NCI-H2227 (cell line): ENCODE measurements around the gene CACNA2D3.

Source experiments
- DNase-seq: peaks from one replicate; lab custom pipeline; 2025; ENCODE audit not compliant: unreplicated experiment; lab: John Stamatoyannopoulos, UW

Gene CACNA2D3

GRCh38 chr3:54518011-54518675, 395.8 kb downstream of the CACNA2D3 start:
- no peak for DNase-seq

GRCh38 chr3:54519493-54519892, 397.1 kb downstream of the CACNA2D3 start:
- DNase-seq, result no peak

DNA sequence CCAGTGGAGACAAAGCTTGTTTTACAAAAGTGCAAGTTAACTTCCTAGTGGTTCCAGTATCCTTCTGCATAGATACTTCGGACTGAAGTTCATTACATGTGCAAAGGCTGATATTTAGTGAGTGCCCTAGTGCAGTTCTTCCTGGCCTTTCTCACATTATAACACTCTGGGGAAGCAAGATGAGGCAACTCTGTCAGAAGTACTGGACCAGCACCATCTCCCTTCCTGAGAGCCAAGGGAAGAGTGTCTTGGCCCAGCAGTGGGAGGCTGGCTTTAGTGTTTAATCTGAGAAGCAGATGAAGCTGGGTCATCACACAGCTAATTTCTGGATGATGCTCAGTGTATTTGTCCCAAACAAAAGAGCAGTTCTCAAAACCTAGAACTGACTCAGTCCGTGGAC, 397.7 kb downstream of the CACNA2D3 start:
- no peak for DNase-seq

- DNase-seq, result no peak
Observed at GRCh38 chr3:54527521-54527920, 405.2 kb downstream of the CACNA2D3 start.

- DNase-seq, result no peak
Observed at GRCh38 chr3:54527953-54528352, 405.6 kb downstream of the CACNA2D3 start.

DNA sequence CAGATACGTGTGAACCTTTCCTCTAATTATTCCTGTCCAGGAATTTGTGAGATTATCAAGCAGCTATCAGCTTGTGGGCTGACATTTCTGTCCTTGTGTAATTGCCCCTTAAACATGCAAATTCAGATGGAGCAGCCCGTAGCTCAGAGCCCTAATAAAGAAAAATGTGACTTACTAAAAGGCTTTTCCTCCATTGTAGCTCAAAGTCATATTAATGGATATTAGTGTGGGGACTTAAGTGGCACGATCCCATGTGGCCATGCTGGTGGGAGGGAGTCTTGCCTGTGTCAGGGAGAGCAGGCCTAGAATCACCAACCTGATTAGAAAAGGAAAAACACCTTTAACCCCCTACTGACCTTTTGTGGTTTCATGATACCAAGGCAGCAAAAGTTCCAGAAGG, 406.3 kb downstream of the CACNA2D3 start:
- DNase-seq, result no peak

DNA sequence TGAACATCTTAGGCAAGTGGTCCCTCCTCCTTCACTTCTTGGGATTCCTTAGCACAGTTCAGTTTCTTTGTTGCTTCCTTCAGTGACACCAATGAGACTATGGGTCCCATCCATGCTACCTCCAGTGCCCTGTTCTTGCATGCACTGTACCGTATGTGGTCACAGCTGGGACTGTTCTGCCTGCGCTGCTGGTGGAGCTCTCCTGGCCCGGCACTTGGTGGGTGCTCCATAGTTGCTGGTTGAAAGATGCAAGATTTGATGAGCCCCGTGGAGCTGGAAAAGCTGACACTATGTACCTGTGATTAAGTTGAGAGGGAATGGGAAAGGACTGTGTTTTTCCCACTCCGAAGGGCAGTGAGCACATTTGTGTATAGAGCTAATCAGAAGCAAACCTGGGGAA, 407.7 kb downstream of the CACNA2D3 start:
- DNase-seq, result no peak

- DNase-seq, result no peak
Observed at GRCh38 chr3:54530944-54531343, 408.6 kb downstream of the CACNA2D3 start.

- no peak for DNase-seq
Observed at GRCh38 chr3:54531741-54532140, 409.4 kb downstream of the CACNA2D3 start.

DNA sequence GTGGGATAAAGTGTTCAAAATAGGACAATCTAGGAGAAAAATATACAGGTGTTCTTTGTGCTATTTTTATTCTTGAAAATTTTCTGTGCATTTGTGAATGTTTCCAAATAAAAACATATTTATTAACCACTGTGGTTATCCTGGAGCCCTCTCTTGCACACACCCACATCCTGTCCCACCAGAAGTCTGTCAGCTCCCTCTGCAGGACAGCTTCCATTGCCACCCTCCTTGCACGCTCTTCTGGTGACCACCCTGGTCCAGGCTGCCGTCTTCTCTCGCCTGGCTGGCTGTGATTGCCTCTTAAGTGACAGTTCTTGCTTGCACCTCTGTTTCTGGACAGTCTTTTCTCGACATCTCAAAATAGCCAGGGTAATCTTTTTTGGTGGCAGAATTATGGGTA, 411.5 kb downstream of the CACNA2D3 start:
- no peak for DNase-seq

DNA sequence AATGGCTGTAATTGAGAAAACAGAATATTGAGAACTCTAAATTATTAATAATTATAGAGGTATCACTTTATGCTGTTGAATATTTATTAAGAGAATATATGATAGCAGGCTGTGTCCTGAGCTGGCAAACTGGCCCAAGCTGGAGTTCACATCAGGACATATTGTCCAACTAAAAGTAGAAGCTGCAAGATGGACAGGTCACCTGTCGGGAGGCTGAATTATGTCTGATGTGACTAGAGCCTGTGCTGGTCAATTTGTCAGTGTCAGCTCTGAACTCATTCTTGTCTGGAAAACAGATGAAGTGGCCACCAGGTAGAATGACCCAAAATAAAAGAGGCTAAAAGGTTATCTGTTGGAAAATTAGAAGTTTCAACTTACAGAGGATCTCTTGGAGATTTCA, 413.3 kb downstream of the CACNA2D3 start:
- DNase-seq, result no peak

- no peak for DNase-seq
Observed at GRCh38 chr3:54536450-54536849, 414.1 kb downstream of the CACNA2D3 start.

GRCh38 chr3:54537506-54537905, 415.2 kb downstream of the CACNA2D3 start:
- DNase-seq, result peak; percentile 3

- no peak for DNase-seq
Observed at GRCh38 chr3:54538346-54538745, 416.0 kb downstream of the CACNA2D3 start.

DNA sequence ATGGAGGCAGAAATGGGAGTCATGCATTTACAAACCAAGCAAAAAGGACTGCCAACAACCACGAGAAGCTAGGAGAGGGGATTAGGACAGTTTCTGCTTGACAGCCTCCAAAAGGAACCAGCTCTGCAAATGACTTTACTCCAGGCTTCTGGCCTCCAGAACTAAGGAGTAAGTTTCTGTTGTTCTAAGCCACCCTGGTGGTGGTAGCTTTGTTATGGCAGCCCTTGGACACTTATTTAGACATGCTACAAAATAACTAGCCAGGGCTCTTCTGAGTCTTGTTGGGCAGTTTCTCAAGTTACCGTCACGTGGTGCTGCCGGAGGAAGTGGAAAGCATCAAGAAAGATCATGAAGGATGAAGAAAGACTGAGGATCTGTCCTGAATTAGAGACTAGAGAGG, 419.0 kb downstream of the CACNA2D3 start:
- DNase-seq, result no peak

DNA sequence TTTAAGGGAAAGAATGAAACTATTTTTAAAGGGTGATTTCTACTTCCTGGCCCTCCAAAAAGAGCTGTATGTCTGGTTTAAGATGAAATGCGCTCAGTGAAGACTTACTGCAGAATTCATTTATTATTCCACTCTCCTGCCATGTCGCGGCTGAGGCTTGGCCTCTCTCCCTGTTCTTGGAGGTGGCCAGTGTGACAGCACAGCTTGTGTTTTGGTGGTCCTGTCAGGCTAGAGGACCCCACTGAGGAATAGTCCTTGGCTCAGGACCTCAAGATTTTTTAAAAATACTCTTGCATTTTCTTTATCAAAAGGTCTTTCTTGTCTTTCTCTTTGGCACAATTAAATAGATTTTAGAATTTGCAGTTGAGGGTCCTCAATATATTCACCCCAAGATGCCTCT, 421.1 kb downstream of the CACNA2D3 start:
- no peak for DNase-seq

DNA sequence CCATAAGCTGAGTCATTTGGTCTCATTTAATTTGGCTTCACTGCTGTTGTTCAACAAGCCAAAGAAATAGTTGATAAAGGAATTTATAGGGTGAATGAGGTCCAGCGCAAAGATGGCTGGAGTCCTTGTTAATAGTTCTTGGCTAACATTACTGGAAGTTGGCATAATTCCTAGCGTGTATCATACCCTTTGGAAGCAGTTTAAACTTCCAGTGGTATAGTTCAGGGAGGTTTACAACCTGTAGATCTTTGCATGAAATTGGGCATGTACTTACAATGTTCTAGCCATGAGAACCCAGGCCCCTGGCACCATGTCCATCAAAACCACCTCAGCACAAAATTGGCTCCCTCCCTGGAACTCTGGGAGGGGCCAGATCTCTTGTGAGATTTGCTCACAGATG, 424.7 kb downstream of the CACNA2D3 start:
- DNase-seq, result no peak

GRCh38 chr3:54547846-54548245, 425.5 kb downstream of the CACNA2D3 start:
- no peak for DNase-seq

DNA sequence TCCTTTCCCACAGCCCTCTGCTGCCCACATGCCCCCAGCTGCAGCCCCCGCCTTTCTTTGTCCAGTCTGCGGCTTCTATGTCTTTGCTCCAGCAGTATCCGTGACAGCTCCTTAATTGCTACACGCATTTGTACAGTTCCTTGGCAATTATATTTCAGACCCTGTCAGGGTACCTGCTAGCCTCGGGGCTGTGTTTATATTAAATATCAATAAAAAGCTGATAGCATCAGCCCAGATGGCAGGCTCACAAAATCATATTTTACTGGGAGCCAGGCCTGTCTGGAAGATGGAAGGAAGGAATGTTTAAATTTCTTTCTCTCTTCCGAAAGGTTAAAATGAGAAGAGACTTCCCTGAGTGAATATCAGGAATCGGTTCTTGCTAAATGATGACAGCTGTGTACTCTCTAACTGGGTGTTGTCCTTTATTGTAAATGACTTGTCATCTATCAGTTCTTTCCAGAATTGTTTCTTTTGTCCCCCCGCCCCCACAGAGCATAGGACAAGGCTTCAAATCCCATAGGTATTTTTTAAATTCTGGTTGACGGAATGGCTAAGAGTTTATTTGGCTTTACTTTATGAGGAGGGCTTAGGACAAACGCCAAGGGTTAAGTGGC, 427.4 kb downstream of the CACNA2D3 start:
- no peak for DNase-seq

DNA sequence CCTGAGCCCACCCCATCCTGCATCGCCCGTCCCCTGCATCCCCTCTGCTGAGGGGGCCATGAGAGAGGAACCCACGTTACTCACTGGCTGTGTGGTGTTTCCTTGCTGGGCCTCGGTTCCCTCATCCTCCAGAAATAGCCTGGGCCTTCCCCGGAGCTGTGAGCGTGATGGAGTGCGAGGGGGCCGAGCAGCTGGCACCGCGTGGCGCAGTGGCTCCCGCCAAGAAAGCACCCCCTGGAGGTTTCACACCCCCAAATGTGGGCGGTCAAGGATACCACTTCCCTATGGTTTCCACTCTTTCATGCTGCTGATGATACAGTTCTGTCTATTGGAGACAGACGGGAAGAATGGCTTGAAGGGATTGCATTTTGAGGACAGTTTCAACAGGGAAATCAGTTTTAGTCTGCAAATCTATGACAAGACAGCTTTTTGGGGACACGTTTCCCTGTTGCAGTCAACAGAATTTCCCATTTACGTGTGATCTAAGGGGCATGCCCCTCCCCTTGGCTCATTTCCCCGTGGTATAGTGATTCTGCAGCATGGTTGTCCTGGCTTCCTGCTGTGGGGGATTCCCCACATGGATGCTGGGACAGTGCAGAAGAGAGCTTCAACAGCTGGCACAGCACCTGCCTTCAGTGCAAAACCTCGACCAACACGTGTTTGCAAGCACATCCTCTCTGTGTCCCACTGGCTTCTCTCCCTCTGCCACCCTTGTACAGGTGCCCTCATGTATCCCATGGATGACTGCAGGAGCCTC, 428.0 kb downstream of the CACNA2D3 start:
- DNase-seq, result no peak

- DNase-seq, result no peak
Observed at GRCh38 chr3:54556630-54557029, 434.3 kb downstream of the CACNA2D3 start.
